Ovary (tissue), 3 donors: ENCODE data around the gene INHBA.

ENCODE experiments used
- CTCF ChIP-seq, 3 donors: fragments of 450-650 bp in 2 of 3; fragments of 200-600 bp in 1 of 3; IDR thresholded peaks; one replicate each; pipeline versions ENCODE4 v1.5.1 to v1.8.0; 2016 to 2022; ENCODE audit warnings: antibody characterized with exemption in 3 of 3, mild to moderate bottlenecking in 1 of 3
- POLR2A ChIP-seq: fragments of 450-650 bp; IDR thresholded peaks from one replicate; pipeline ENCODE4 v1.6.1; 2017; ENCODE audit warnings: antibody characterized with exemption, mild to moderate bottlenecking, moderate library complexity
- donor health status: DM: no; HTN: no; CAD: no.

GRCh38 chr7:41720046-41720445 lies 17.2 kb upstream of the INHBA start:
- no peak for TF ChIP-seq CTCF (IDR thresholded peaks at IDR 0.05)
- TF ChIP-seq POLR2A = no peak
